GM06990 (cell line): ENCODE measurements around the gene MYO7B.

ENCODE experiments used
- DNase-seq: peaks from one replicate; pipeline ENCODE4 v3.0.0-alpha.2; 2011; ENCODE audit not compliant: insufficient read length; ENCODE audit errors: extremely low read depth
- H3K27me3 ChIP-seq: replicated peaks from 2 replicates; pipeline ENCODE4 v1.6.0; 2011; ENCODE audit warnings: low read length; ENCODE audit not compliant: control insufficient read depth, insufficient read depth
- H3K36me3 ChIP-seq: 2 replicates; pipeline ENCODE4 v1.5.1; 2011; ENCODE audit warnings: low read length; ENCODE audit not compliant: control insufficient read depth, insufficient read depth
- H3K4me3 ChIP-seq: replicated peaks from 2 replicates; pipeline ENCODE4 v1.5.1; 2011; ENCODE audit warnings: low read depth, mild to moderate bottlenecking, control low read depth, low read length
- CTCF ChIP-seq: IDR thresholded peaks from 2 replicates; pipeline ENCODE4 v1.5.1; 2011; ENCODE audit warnings: low read length, control low read depth, mild to moderate bottlenecking, inconsistent platforms; ENCODE audit not compliant: insufficient read depth, poor library complexity, severe bottlenecking

The MYO7B gene

GRCh38 chr2:127573298-127573697 is 37.8 kb downstream of the MYO7B start:
- TF ChIP-seq CTCF = no peak
- Histone ChIP-seq H3K4me3 (no peak overlapping the region), H3K27me3 (no peaks in the 10 kb centered on the region; the same call in 1 of the 2 replicates), H3K36me3 (no peaks in the 10 kb centered on the region)
- DNase-seq = no peak

GRCh38 chr2:127573771-127574170 is 38.3 kb downstream of the MYO7B start:
- DNase-seq = no peak
- no peak overlapping the region for H3K4me3 ChIP-seq
- H3K36me3 ChIP-seq = no peaks in the 10 kb centered on the region
- TF ChIP-seq CTCF = no peak
- no peaks in the 10 kb centered on the region; the same call in 1 of the 2 replicates for H3K27me3 ChIP-seq

DNA sequence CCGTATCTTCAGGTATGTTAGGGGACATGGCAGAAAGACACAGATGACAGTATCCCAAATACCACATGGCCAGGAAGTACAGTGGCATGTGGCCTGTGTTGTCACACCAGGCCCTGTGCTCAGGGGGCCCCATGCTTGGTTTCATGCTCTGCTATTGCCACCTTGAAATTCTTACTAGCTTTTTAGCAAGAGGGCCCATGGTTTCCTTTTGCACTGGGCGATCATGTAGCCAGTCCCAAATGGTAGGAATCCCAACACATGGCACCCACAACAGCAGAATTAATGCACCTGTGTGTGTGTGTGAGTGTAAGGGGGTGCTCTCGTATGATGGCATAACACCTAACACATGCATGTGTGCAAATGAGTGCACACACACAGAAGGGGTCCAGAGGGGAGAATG is 39.2 kb downstream of the MYO7B start:
- no peak overlapping the region for H3K4me3 ChIP-seq

GRCh38 chr2:127575185-127575765 is 39.8 kb downstream of the MYO7B start:
- no peaks in the 10 kb centered on the region for H3K27me3 ChIP-seq
- no peaks in the 10 kb centered on the region for H3K36me3 ChIP-seq
- DNase-seq = no peak
- peak; percentile 4 for TF ChIP-seq CTCF
- H3K4me3 ChIP-seq = no peak overlapping the region

More for the DNA sequence above, 39.2 kb downstream of the MYO7B start:
- no peak for TF ChIP-seq CTCF
- DNase-seq = no peak
- Histone ChIP-seq H3K27me3 (no peaks in the 10 kb centered on the region), H3K36me3 (no peaks in the 10 kb centered on the region)

DNA sequence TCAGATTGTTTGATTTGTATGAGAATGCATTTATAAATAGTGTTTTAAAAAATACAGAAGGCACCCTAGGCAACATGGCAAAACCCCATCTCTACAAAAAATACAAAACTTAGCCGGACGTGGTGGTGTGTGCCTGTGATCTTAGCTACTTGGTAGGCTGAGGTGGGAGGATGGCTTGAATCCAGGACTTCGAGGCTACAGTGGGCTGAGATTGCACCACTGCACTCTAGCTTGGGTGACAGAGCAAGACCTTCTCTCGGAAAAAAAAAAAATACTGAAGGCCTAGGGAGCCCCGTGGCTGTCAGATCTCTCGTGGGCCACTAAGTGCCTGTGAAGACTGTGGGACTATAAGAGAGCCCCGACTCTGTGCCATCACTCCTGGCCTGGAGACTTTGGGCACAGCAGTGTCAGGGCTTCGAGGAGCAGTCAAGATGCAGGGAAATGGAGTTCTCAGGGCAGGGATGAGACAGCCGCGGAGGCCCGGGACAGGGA is 40.5 kb downstream of the MYO7B start:
- TF ChIP-seq CTCF = no peak
- H3K27me3 ChIP-seq = no peaks in the 10 kb centered on the region
- no peak for DNase-seq
- no peaks in the 10 kb centered on the region for H3K36me3 ChIP-seq
- H3K4me3 ChIP-seq = no peak overlapping the region
